CD4-positive, alpha-beta memory T cell (primary cell): ENCODE measurements around the gene ANKRD13B. TPM values are rescaled to one million over a fixed set of nuclear protein-coding genes. Genes with fewer than 3 reads are reported as not detected.

Source experiments
- CTCF ChIA-PET: fragments of 350-600 bp; sonication (Branson Sonifier 250); formaldehyde crosslinking; loops from one replicate; lab custom pipeline; 2021; ENCODE audit warnings: inconsistent platforms; ENCODE audit not compliant: partially characterized antibody; lab: Charles Lee
- POLR2A ChIA-PET: fragments of 350-600 bp; sonication (Branson Sonifier 250); formaldehyde crosslinking; loops from one replicate; lab custom pipeline; 2021; ENCODE audit not compliant: partially characterized antibody; lab: Charles Lee
- DNase-seq, 5 donors: peaks; one replicate each; pipeline versions ENCODE4 v3.0.0 to v3.0.0-alpha.2; 2020 to 2022; ENCODE audit warnings: mixed read lengths in 1 of 5
- H3K27ac ChIP-seq: one replicate; pipeline ENCODE4 v1.7.0; 2013; ENCODE audit warnings: low read depth, low read length
- H3K27me3 ChIP-seq: 2 replicates; pipeline ENCODE4 v1.7.0; 2013; ENCODE audit warnings: mild to moderate bottlenecking, low read length, moderate library complexity; ENCODE audit not compliant: insufficient read depth
- H3K36me3 ChIP-seq: 2 replicates; pipeline ENCODE4 v1.7.0; 2013; ENCODE audit warnings: mild to moderate bottlenecking, low read length, moderate library complexity; ENCODE audit not compliant: insufficient read depth
- H3K4me1 ChIP-seq: 2 replicates; pipeline ENCODE4 v1.7.0; 2013; ENCODE audit warnings: mild to moderate bottlenecking, low read length, moderate library complexity; ENCODE audit not compliant: insufficient read depth
- H3K4me3 ChIP-seq, 2 donors: one replicate each; pipeline ENCODE4 v1.7.0; 2013; ENCODE audit warnings: low read length in 2 of 2, mild to moderate bottlenecking in 1 of 2
- H3K9me3 ChIP-seq, 2 donors: one replicate each; pipeline ENCODE4 v1.7.0; 2013; ENCODE audit warnings: low read length in 2 of 2, control low read depth in 1 of 2; ENCODE audit not compliant: control insufficient read depth in 1 of 2
- H3K27ac Mint-ChIP-seq, 7 donors: one replicate each; pipeline ENCODE4 v1.8.0; 2020 to 2021; ENCODE audit warnings: mixed read lengths in 7 of 7, mild to moderate bottlenecking in 6 of 7, inconsistent platforms in 3 of 7, moderate library complexity in 3 of 7
- H3K27me3 Mint-ChIP-seq, 2 donors: one replicate each; pipeline ENCODE4 v1.8.0; 2020 to 2021; ENCODE audit warnings: mixed read lengths in 2 of 2
- H3K36me3 Mint-ChIP-seq, 2 donors: one replicate each; pipeline ENCODE4 v1.8.0; 2020 to 2021; ENCODE audit warnings: mixed read lengths in 2 of 2, inconsistent platforms in 1 of 2, mild to moderate bottlenecking in 1 of 2
- H3K4me1 Mint-ChIP-seq, 4 donors: one replicate each; pipeline ENCODE4 v1.8.0; 2020 to 2021; ENCODE audit warnings: mixed read lengths in 4 of 4, mild to moderate bottlenecking in 1 of 4
- H3K4me3 Mint-ChIP-seq, 8 donors: one replicate each; pipeline ENCODE4 v1.8.0; 2020 to 2021; ENCODE audit warnings: mixed read lengths in 8 of 8, mild to moderate bottlenecking in 7 of 8, moderate library complexity in 6 of 8, inconsistent platforms in 3 of 8
- H3K9me3 Mint-ChIP-seq, 8 donors: one replicate each; pipeline ENCODE4 v1.8.0; 2020 to 2021; ENCODE audit warnings: mixed read lengths in 8 of 8, mild to moderate bottlenecking in 5 of 8, inconsistent platforms in 3 of 8, moderate library complexity in 1 of 8
- intact Hi-C: fragments of 100-400 bp; cut with micrococcal nuclease; formaldehyde crosslinking; loops from one replicate; pipeline ENCODE4 v1.15.1; 2023
- polyA plus RNA-seq, 2 donors: library from polyadenylated mRNA; unstranded; fragments of 300-500 nt; fragmentation: Illumina TruSeq; gene quantifications; one replicate each; pipeline ENCODE4 v1.2.3, GENCODE V29; 2021
- total RNA-seq, 2 experiments: library from RNA; stranded (reverse); gene quantifications; one replicate each; pipeline ENCODE4 v1.2.3, GENCODE V29; 2021

ANKRD13B gene
- total and polyA plus RNA-seq, 4 experiments from 2014 or later = 1.3 to 2.3 TPM; not detected in 2

DNA sequence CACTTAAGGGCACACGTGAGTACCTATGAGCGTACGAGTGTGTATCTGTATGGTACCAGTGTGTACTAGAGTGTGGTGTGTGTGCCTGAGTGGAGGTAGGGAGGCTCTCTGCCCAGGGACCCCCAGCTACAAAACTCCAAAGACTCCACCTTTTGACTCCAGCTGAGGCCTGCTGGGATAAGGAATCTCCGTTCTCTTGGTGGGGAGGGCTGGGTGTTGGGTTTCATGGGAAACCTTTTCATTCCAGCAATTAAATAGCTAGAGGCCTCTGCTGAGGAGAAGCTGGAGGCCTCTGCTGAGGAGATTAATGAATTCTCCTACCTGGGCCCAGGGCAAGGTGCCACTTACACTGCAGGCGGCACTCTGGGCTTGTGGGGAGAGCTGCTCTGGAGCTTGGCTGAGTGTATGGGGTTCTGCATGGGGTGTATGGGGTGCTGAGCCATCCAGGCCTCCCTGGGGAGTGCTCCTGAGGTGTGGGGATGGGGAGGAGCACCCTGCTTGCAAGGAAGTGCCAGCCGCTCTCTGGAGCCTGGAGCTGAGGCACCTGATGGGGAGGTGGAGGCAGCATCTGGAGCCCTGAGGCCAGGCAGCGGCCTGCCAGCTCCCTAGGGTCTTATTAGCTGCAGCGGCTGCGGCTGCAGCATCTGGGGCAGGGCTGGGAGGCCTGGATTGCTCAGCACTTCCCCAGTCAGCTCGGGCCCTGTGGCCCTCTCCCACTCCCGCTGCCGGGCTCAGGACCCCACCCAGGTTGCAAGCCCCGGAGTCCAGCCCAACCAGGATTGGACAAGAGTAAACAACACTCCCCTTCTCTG lies 4.6 kb downstream of the ANKRD13B start:
- H3K36me3 Mint-ChIP-seq = peaks cover 0 to 1% of the 10 kb centered on the region in 2 donors
- ChIA-PET CTCF (interaction anchor here (1.0 to 1.2 kb wide), 3 partner anchors 16 to 20 kb away, joined by 3 read pairs; no protein-coding TSS in a partner anchor), POLR2A (interaction anchor here (1.0 kb wide), 1 partner anchor 16 kb away, joined by 3 read pairs; no protein-coding TSS in a partner anchor)
- no peaks in the 10 kb centered on the region for H3K27me3 ChIP-seq
- no peak overlapping the region for H3K27ac Mint-ChIP-seq
- H3K27ac ChIP-seq = no peak overlapping the region
- H3K4me1 Mint-ChIP-seq = peaks cover 0 to 4% (median 3%) of the 10 kb centered on the region in 4 donors
- intact Hi-C loops = no loop called here
- no peaks in the 10 kb centered on the region for H3K27me3 Mint-ChIP-seq
- peaks cover 14% of the 10 kb centered on the region for H3K4me1 ChIP-seq
- no peaks in the 10 kb centered on the region for H3K9me3 Mint-ChIP-seq
- no peak overlapping the region for H3K4me3 Mint-ChIP-seq
- no peak for DNase-seq
- H3K9me3 ChIP-seq = no peaks in the 10 kb centered on the region
- H3K4me3 ChIP-seq = no peak overlapping the region
- no peaks in the 10 kb centered on the region for H3K36me3 ChIP-seq

DNA sequence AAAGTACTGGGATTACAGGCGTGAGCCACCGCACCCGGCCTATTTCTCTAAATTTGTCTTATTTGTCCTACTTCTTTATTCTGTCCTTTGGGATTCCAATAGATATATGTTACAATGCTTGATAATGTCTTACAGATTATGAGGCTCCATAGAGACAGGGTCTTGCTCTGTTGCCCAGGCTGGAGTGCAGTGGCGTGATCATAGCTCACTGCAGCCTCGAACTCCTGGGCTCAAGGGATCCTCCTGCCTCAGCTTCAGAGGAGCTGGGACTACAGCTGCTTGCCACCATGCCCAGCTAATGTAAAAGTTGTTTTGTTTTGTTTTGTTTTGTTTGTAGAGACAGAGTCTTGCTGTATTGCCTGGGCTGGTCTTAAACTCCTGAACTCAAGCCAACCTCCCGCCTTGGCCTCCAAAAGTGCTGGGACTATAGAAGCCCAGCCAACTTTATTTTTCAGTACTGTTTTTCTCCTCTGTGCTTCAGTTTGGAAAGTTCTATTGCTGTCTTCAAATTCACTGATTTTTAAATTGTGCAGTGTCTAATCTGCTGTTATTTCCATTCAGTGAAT lies 10.3 kb downstream of the ANKRD13B start:
- Mint-ChIP-seq H3K4me1 (no peaks in the 10 kb centered on the region), H3K27me3 (no peaks in the 10 kb centered on the region), H3K27ac (no peak overlapping the region), H3K9me3 (no peaks in the 10 kb centered on the region), H3K4me3 (no peak overlapping the region), H3K36me3 (no peaks in the 10 kb centered on the region)
- H3K36me3 ChIP-seq = no peaks in the 10 kb centered on the region
- POLR2A ChIA-PET = no interaction called here
- H3K9me3 ChIP-seq = no peaks in the 10 kb centered on the region
- H3K27me3 ChIP-seq = no peaks in the 10 kb centered on the region
- H3K4me3 ChIP-seq = no peak overlapping the region
- DNase-seq = no peak
- H3K27ac ChIP-seq = no peak overlapping the region
- CTCF ChIA-PET = interaction anchor here (1.1 kb wide), 1 partner anchor 10 kb away, joined by 3 read pairs; no protein-coding TSS in a partner anchor
- no peaks in the 10 kb centered on the region for H3K4me1 ChIP-seq
- intact Hi-C loops = no loop called here

DNA sequence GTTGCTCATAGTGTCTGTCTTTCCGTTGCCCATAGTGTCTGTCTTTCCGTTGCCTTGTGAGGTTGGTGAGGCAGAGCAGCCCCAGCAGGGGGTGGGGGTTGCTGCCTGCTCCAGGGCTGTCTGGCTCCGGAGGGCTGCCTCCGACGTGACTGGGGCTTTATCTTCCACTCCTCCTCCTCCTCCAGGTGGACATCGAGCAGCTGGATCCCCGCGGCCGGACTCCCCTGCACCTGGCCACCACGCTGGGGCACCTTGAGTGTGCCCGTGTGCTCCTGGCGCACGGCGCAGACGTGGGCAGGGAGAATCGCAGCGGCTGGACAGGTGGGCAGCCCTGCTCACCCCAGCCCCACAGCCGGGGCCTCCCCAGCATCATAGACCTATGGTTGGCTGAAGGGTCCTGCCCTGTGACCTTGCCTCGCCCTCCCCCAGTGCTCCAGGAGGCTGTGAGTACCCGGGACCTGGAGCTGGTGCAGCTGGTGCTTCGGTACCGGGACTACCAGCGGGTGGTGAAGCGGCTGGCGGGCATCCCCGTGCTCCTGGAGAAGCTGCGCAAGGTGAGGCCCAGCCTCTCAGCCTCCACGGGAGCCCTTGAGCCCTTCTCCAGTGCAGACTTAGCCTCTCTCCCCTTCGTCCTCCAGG lies 14.7 kb downstream of the ANKRD13B start:
- Histone ChIP-seq H3K27ac (no peak overlapping the region), H3K27me3 (no peaks in the 10 kb centered on the region), H3K9me3 (no peaks in the 10 kb centered on the region), H3K4me1 (no peaks in the 10 kb centered on the region), H3K36me3 (no peaks in the 10 kb centered on the region), H3K4me3 (no peak overlapping the region)
- intact Hi-C loops = no loop called here
- Mint-ChIP-seq H3K27me3 (no peaks in the 10 kb centered on the region), H3K4me1 (peaks cover 0 to 2% (median 0%) of the 10 kb centered on the region in 4 donors), H3K27ac (no peak overlapping the region), H3K4me3 (no peak overlapping the region), H3K36me3 (no peaks in the 10 kb centered on the region), H3K9me3 (no peaks in the 10 kb centered on the region)
- DNase-seq = no peak
- CTCF ChIA-PET = interaction anchor here (0.9 to 22.5 kb wide), 4 partner anchors 8 to 33 kb away, joined by 4 to 523 read pairs (median 20); partner anchors contain the start of genes ABHD15, ANKRD13B and TP53I13
- POLR2A ChIA-PET = no interaction called here

DNA sequence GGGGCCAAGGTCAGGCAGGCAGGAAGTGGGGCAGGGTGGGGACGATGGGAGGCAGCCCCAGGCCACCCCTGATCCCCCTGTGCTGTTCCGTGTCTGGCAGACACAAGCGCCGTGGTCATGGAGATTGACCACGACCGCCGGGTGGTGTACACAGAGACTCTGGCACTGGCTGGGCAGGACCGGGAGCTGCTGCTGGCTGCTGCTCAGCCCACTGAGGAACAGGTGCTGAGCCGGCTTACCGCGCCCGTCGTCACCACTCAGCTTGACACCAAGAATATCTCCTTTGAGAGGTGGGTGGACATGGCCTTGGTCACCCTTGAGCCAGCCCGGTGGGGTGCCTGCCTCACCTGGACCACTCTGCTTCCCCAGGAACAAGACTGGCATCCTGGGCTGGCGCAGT lies 16.1 kb downstream of the ANKRD13B start:
- Mint-ChIP-seq H3K9me3 (no peaks in the 10 kb centered on the region), H3K27me3 (no peaks in the 10 kb centered on the region), H3K4me3 (no peak overlapping the region), H3K27ac (no peak overlapping the region), H3K4me1 (peaks cover 3 to 5% (median 4%) of the 10 kb centered on the region in 4 donors), H3K36me3 (no peaks in the 10 kb centered on the region)
- Histone ChIP-seq H3K4me1 (peaks cover 10% of the 10 kb centered on the region), H3K9me3 (no peaks in the 10 kb centered on the region), H3K4me3 (no peak overlapping the region), H3K27me3 (no peaks in the 10 kb centered on the region), H3K36me3 (no peaks in the 10 kb centered on the region), H3K27ac (no peak overlapping the region)
- intact Hi-C loops = no loop called here
- ChIA-PET CTCF (interaction anchor here (4.0 to 22.5 kb wide), 3 partner anchors 9 to 34 kb away, joined by 20 to 523 read pairs (median 21); partner anchors contain the start of genes ABHD15, ANKRD13B and TP53I13), POLR2A (interaction anchor here (1.2 kb wide), 1 partner anchor 9 kb away, joined by 3 read pairs; no protein-coding TSS in a partner anchor)
- no peak for DNase-seq

DNA sequence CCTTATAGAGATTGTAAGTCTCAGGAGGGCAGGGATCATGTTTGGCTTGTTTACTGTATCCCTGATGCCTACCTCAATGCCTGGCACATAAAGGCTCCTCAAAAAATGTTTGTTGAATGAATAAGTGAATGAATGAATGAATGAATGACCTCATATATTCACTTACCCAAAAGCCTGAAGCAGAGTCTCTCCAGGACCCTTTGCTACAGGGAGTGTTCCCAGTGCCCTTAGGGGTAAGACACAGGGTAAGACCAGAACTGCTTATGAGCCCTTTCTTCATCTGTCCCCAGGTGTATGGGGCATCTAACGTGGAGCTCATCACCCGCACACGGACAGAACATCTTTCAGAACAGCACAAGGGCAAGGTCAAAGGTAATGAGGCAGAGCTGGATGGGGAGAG lies 17.5 kb downstream of the ANKRD13B start:
- Histone ChIP-seq H3K36me3 (no peaks in the 10 kb centered on the region), H3K4me3 (no peak overlapping the region), H3K4me1 (peaks cover 25% of the 10 kb centered on the region), H3K27ac (no peak overlapping the region), H3K27me3 (no peaks in the 10 kb centered on the region), H3K9me3 (no peaks in the 10 kb centered on the region)
- peak overlapping the region in 1 of 7 donors; percentile 19 for H3K27ac Mint-ChIP-seq
- H3K4me1 Mint-ChIP-seq = peaks cover 6 to 19% (median 16%) of the 10 kb centered on the region in 4 donors
- DNase-seq = no peak
- no peaks in the 10 kb centered on the region for H3K27me3 Mint-ChIP-seq
- peaks cover 0 to 1% of the 10 kb centered on the region in 2 donors for H3K36me3 Mint-ChIP-seq
- intact Hi-C loops = loop anchor here (10.0 kb wide), 1 partner anchor 484 kb away; no protein-coding TSS in a partner anchor
- H3K4me3 Mint-ChIP-seq = no peak overlapping the region
- H3K9me3 Mint-ChIP-seq = no peaks in the 10 kb centered on the region
- ChIA-PET POLR2A (interaction anchor here (1.0 kb wide), 1 partner anchor 14 kb away, joined by 3 read pairs; no protein-coding TSS in a partner anchor), CTCF (interaction anchor here (2.8 to 22.5 kb wide), 3 partner anchors 16 to 35 kb away, joined by 6 to 523 read pairs (median 20); partner anchors contain the start of genes ABHD15, ANKRD13B and TP53I13)

DNA sequence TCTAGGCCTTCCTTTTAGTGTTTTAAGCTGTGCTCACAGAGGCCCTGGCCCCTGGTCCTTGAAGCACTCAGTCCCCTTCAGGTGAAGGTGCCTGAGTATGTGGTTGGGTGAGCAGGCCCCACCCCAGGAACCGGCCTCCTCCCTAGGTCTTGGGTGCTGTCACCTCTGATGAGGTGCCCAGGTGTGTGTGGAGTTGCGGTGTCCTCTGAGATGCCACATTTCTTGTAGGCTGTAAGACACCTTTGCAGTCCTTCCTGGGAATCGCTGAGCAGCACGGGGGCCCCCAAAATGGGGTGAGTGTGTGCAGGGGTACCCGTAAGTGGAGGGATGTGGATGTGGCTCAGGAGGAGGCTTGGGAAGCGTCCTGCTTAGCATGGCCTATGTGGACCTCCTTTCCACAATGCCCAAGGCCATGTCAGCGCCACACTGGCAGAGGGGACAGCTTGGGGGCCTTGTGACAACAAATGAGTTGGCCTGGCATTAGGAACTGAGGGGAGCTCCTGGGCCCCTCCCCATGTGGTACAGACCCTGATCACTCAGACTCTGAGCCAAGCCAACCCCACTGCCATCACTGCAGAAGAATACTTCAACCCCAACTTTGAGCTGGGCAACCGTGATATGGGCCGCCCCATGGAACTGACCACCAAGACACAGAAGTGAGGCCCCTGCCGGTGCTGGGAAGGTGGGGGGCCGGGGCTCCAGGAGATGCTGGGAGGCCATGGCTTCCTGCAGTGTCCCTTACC lies 18.6 kb downstream of the ANKRD13B start:
- Mint-ChIP-seq H3K36me3 (peaks cover 0 to 1% of the 10 kb centered on the region in 2 donors), H3K4me3 (peak overlapping the region in 5 of 8 donors; percentile 23 to 63 (median 25)), H3K4me1 (peaks cover 12 to 30% (median 23%) of the 10 kb centered on the region in 4 donors), H3K27me3 (no peaks in the 10 kb centered on the region), H3K9me3 (no peaks in the 10 kb centered on the region), H3K27ac (peak overlapping the region in 2 of 7 donors; percentile 37 to 64)
- Histone ChIP-seq H3K36me3 (no peaks in the 10 kb centered on the region), H3K27me3 (no peaks in the 10 kb centered on the region), H3K27ac (no peak overlapping the region), H3K9me3 (no peaks in the 10 kb centered on the region), H3K4me3 (no peak overlapping the region), H3K4me1 (peaks cover 36% of the 10 kb centered on the region)
- CTCF ChIA-PET = interaction anchor here (0.6 to 22.5 kb wide), 5 partner anchors 13 to 507 kb away, joined by 3 to 523 read pairs (median 5); partner anchors contain the start of genes ABHD15 and TP53I13
- POLR2A ChIA-PET = interaction anchor here (0.8 to 1.5 kb wide), 3 partner anchors 19 to 30 kb away, joined by 3 to 4 read pairs (median 3); no protein-coding TSS in a partner anchor
- intact Hi-C loops = loop anchor here (10.0 kb wide), 1 partner anchor 483 kb away; no protein-coding TSS in a partner anchor
- DNase-seq = no peak
